ENCODE data around the gene BCL2L13.
"Not testable (repeated sequence)": the region's sequence is repeated elsewhere in the genome, so short reads cannot be mapped to it uniquely, and the experiment has no call there.

The BCL2L13 gene

GRCh38 chr22:17694193-17694592 is 55.6 kb downstream of the BCL2L13 start:
- Histone ChIP-seq H3K9ac (no peak overlapping the region), H3K27me3 (no peaks in the 10 kb centered on the region), H3K36me3 (peaks cover 49 to 99% (median 73%) of the 10 kb centered on the region in 11 experiments), H3K4me2 (no peak overlapping the region), H4K20me1 (peaks cover 0 to 7% (median 0%) of the 10 kb centered on the region in 11 experiments; a peak in 3 of 22 replicates), H3K4me3 (no peak overlapping the region), H3K27ac (no peak overlapping the region), H3K9me3 (replicated peaks in 1 of 11) (no peaks in the 10 kb centered on the region), H3K4me1 (peaks cover 0 to 16% (median 5%) of the 10 kb centered on the region in 10 experiments; a peak in 7 of 20 replicates)
- no peak for TF ChIP-seq Cebpa-rat (IDR thresholded peaks at IDR 0.05)

- Histone ChIP-seq H3K4me2 (peak overlapping the region in 1 of 11 experiments; percentile 15; a peak in 2 of 22 replicates), H3K9me3 (replicated peaks in 1 of 11) (no peaks in the 10 kb centered on the region), H3K36me3 (peaks cover 43 to 99% (median 69%) of the 10 kb centered on the region in 11 experiments), H3K27ac (no peak overlapping the region; a peak in 1 of 22 replicates), H4K20me1 (peaks cover 0 to 6% (median 0%) of the 10 kb centered on the region in 11 experiments; a peak in 3 of 22 replicates), H3K4me1 (peaks cover 0 to 16% (median 5%) of the 10 kb centered on the region in 10 experiments; a peak in 9 of 20 replicates), H3K4me3 (no peak overlapping the region), H3K27me3 (no peaks in the 10 kb centered on the region), H3K9ac (no peak overlapping the region)
- TF ChIP-seq Cebpa-rat (IDR thresholded peaks at IDR 0.05), result no peak
These were observed 56.2 kb downstream of the BCL2L13 start for GRCh38 chr22:17694752-17695151.

- Histone ChIP-seq H3K27ac (no peak overlapping the region), H3K4me1 (peaks cover 0 to 18% (median 8%) of the 10 kb centered on the region in 10 experiments; a peak in 9 of 20 replicates), H3K4me3 (no peak overlapping the region), H3K27me3 (no peaks in the 10 kb centered on the region), H3K9me3 (replicated peaks in 1 of 11) (no peaks in the 10 kb centered on the region), H3K36me3 (peaks cover 31 to 91% (median 57%) of the 10 kb centered on the region in 11 experiments), H4K20me1 (peaks cover 0 to 6% (median 0%) of the 10 kb centered on the region in 11 experiments; a peak in 2 of 22 replicates), H3K4me2 (no peak overlapping the region), H3K9ac (no peak overlapping the region)
- no peak for TF ChIP-seq Cebpa-rat (IDR thresholded peaks at IDR 0.05)
These were observed 57.4 kb downstream of the BCL2L13 start for GRCh38 chr22:17695986-17696385.

- 0 out of 22 replicates have a peak, but pooled peaks of 1 of the 11 experiments have one; percentile 16 for TF ChIP-seq Cebpa-rat (IDR thresholded peaks at IDR 0.05)
These were observed 58.6 kb downstream of the BCL2L13 start for GRCh38 chr22:17697196-17697595.

GRCh38 chr22:17698276-17698675 is 59.7 kb downstream of the BCL2L13 start:
- H4K20me1 ChIP-seq; H3K4me3 ChIP-seq; H3K27ac ChIP-seq; H3K9ac ChIP-seq; H3K9me3 ChIP-seq (replicated peaks in 1 of 11); H3K27me3 ChIP-seq: not testable (repeated sequence)
- H3K36me3 ChIP-seq, result peaks cover 44 to 91% (median 68%) of the 10 kb centered on the region in 11 experiments
- peak overlapping the region in 1 of 11 experiments; percentile 7; a peak in 1 of 22 replicates for H3K4me2 ChIP-seq
- peaks cover 0 to 18% (median 8%) of the 10 kb centered on the region in 10 experiments; a peak in 9 of 20 replicates for H3K4me1 ChIP-seq

More at GRCh38 chr22:17697196-17697595, 58.6 kb downstream of the BCL2L13 start:
- not testable (repeated sequence) for H3K9ac ChIP-seq; H3K27ac ChIP-seq; H3K4me2 ChIP-seq; H3K4me3 ChIP-seq; H3K9me3 ChIP-seq (replicated peaks in 1 of 11); H3K27me3 ChIP-seq; H4K20me1 ChIP-seq
- peaks cover 37 to 91% (median 60%) of the 10 kb centered on the region in 11 experiments for H3K36me3 ChIP-seq
- peaks cover 0 to 18% (median 8%) of the 10 kb centered on the region in 10 experiments; a peak in 9 of 20 replicates for H3K4me1 ChIP-seq

GRCh38 chr22:17698948-17699347 is 60.4 kb downstream of the BCL2L13 start:
- Histone ChIP-seq H3K4me1 (peaks cover 0 to 18% (median 8%) of the 10 kb centered on the region in 10 experiments; a peak in 9 of 20 replicates), H3K9ac (no peak overlapping the region), H3K27ac (no peak overlapping the region), H3K36me3 (peaks cover 45 to 91% (median 68%) of the 10 kb centered on the region in 11 experiments), H3K9me3 (replicated peaks in 1 of 11) (no peaks in the 10 kb centered on the region), H3K27me3 (no peaks in the 10 kb centered on the region), H4K20me1 (0 out of 22 replicates have a peak, but pooled peaks cover 0 to 6% (median 0%) of the 10 kb centered on the region in 11 experiments), H3K4me3 (no peak overlapping the region), H3K4me2 (peak overlapping the region in 1 of 11 experiments; percentile 7; a peak in 1 of 22 replicates)
- no peak for TF ChIP-seq Cebpa-rat (IDR thresholded peaks at IDR 0.05)

GRCh38 chr22:17699696-17700340 is 61.3 kb downstream of the BCL2L13 start:
- H3K4me3 ChIP-seq, result no peak overlapping the region
- peaks cover 0 to 18% (median 8%) of the 10 kb centered on the region in 10 experiments; a peak in 9 of 20 replicates for H3K4me1 ChIP-seq
- H3K9me3 ChIP-seq (replicated peaks in 1 of 11), result no peaks in the 10 kb centered on the region
- 0 out of 22 replicates have a peak, but pooled peaks cover 0 to 6% (median 0%) of the 10 kb centered on the region in 11 experiments for H4K20me1 ChIP-seq
- TF ChIP-seq Cebpa-rat (IDR thresholded peaks at IDR 0.05), result no peak
- no peaks in the 10 kb centered on the region for H3K27me3 ChIP-seq
- H3K36me3 ChIP-seq, result peaks cover 43 to 91% (median 67%) of the 10 kb centered on the region in 11 experiments
- no peak overlapping the region for H3K27ac ChIP-seq
- H3K9ac ChIP-seq, result no peak overlapping the region
- H3K4me2 ChIP-seq, result peak overlapping the region in 1 of 11 experiments; percentile 7; a peak in 1 of 22 replicates

GRCh38 chr22:17700778-17701177 is 62.2 kb downstream of the BCL2L13 start:
- H3K9ac ChIP-seq, result no peak overlapping the region
- H3K4me2 ChIP-seq, result no peak overlapping the region
- no peak overlapping the region for H3K4me3 ChIP-seq
- H3K9me3 ChIP-seq (replicated peaks in 1 of 11), result no peaks in the 10 kb centered on the region
- peaks cover 0 to 6% (median 0%) of the 10 kb centered on the region in 11 experiments; a peak in 1 of 22 replicates for H4K20me1 ChIP-seq
- H3K4me1 ChIP-seq, result peaks cover 1 to 25% (median 13%) of the 10 kb centered on the region in 10 experiments; a peak in 19 of 20 replicates
- H3K27me3 ChIP-seq, result no peaks in the 10 kb centered on the region
- peaks cover 36 to 91% (median 64%) of the 10 kb centered on the region in 11 experiments for H3K36me3 ChIP-seq
- TF ChIP-seq Cebpa-rat (IDR thresholded peaks at IDR 0.05), result no peak
- H3K27ac ChIP-seq, result no peak overlapping the region

GRCh38 chr22:17703811-17704210 is 65.3 kb downstream of the BCL2L13 start:
- Histone ChIP-seq H3K27me3 (no peaks in the 10 kb centered on the region), H3K9ac (no peak overlapping the region), H3K4me1 (peaks cover 12 to 38% (median 23%) of the 10 kb centered on the region in 10 experiments), H3K4me3 (no peak overlapping the region), H3K9me3 (replicated peaks in 1 of 11) (no peaks in the 10 kb centered on the region), H3K4me2 (no peak overlapping the region), H3K36me3 (peaks cover 28 to 69% (median 44%) of the 10 kb centered on the region in 11 experiments), H4K20me1 (peaks cover 0 to 11% (median 0%) of the 10 kb centered on the region in 11 experiments; a peak in 3 of 22 replicates), H3K27ac (no peak overlapping the region)
- no peak for TF ChIP-seq Cebpa-rat (IDR thresholded peaks at IDR 0.05)

Data from BLaER1 treated with 17β-estradiol and CSF1 and Interleukin-3, amounts not matched to agents 10 nM and 100 nM (cell line).